Endothelial cell of umbilical vein (primary cell): Measurements from ENCODE around the gene SLF2. TPM values are rescaled to one million over a fixed set of nuclear protein-coding genes. Genes with fewer than 3 reads are reported as not detected.

Experiments used
- BruUV-seq: library from RNA; stranded (reverse); fragments of 400-500 nt; replicated peaks from 2 replicates; lab custom pipeline; 2021; lab: Mats Ljungman, UMichigan
- CTCF ChIA-PET: fragments of 300-600, 350-600 bp; sonication (Branson Sonifier 250); formaldehyde crosslinking; loops from one replicate; lab custom pipeline; 2021; ENCODE audit warnings: antibody characterized with exemption, inconsistent platforms; lab: Charles Lee
- POLR2A ChIA-PET: fragments of 300-600, 350-600 bp; sonication (Branson Sonifier 250); formaldehyde crosslinking; loops from one replicate; lab custom pipeline; 2021; ENCODE audit warnings: antibody characterized with exemption, inconsistent platforms; lab: Charles Lee
- DNase-seq: peaks from one replicate; pipeline ENCODE4 v3.0.0-alpha.2; 2011; ENCODE audit warnings: low read depth, low spot score
- FAIRE-seq: peaks from 2 replicates; lab custom pipeline; 2011; peaks lifted over from hg19 to GRCh38; lab: Jason Lieb, UNC
- H2AFZ ChIP-seq: 2 replicates; pipeline ENCODE4 v1.6.0; 2012; ENCODE audit warnings: low read depth, low read length, control low read depth, inconsistent platforms
- H3K27ac ChIP-seq: 2 replicates; pipeline ENCODE4 v1.5.1; 2011; ENCODE audit warnings: low read depth, mild to moderate bottlenecking, control low read depth, low read length, moderate library complexity; ENCODE audit not compliant: insufficient read depth
- H3K27me3 ChIP-seq, 2 experiments: 2 replicates each; pipeline versions ENCODE4 v1.6.0 to v1.6.1; 2011; ENCODE audit warnings: low read length in 2 of 2, mixed read lengths in 1 of 2; ENCODE audit not compliant: control insufficient read depth in 2 of 2, insufficient read depth in 2 of 2
- H3K36me3 ChIP-seq, 2 experiments: 2 replicates in 1 of 2; 3 replicates in 1 of 2; pipeline ENCODE4 v1.5.1; 2011; ENCODE audit warnings: low read length in 2 of 2, mild to moderate bottlenecking in 1 of 2, moderate library complexity in 1 of 2; ENCODE audit not compliant: control insufficient read depth in 2 of 2, insufficient read depth in 2 of 2; ENCODE audit errors: extremely low read depth in 1 of 2
- H3K4me1 ChIP-seq: 3 replicates; pipeline ENCODE4 v1.5.1; 2011; ENCODE audit warnings: mild to moderate bottlenecking, low read length; ENCODE audit not compliant: control insufficient read depth, insufficient read depth; ENCODE audit errors: extremely low read depth
- H3K4me2 ChIP-seq: 2 replicates; pipeline ENCODE4 v1.6.1; 2011; ENCODE audit warnings: low read length, control low read depth, mixed read lengths; ENCODE audit not compliant: insufficient read depth
- H3K4me3 ChIP-seq, 3 experiments: fragments of 200-600 bp in 1 of 3; sonication (generic), shearing (Covaris generic) in 1 of 3; replicated peaks in 1 of 3; 2 replicates each; pipeline ENCODE4 v1.5.1; 2011 to 2016; ENCODE audit warnings: control low read depth in 3 of 3, low read length in 3 of 3, mild to moderate bottlenecking in 2 of 3, inconsistent platforms in 1 of 3, low read depth in 1 of 3, moderate library complexity in 1 of 3; ENCODE audit not compliant: insufficient read depth in 1 of 3
- H3K79me2 ChIP-seq: 2 replicates; pipeline ENCODE4 v1.6.0; 2012; ENCODE audit warnings: low read length, inconsistent platforms; ENCODE audit not compliant: control insufficient read depth, insufficient read depth
- H3K9ac ChIP-seq: replicated peaks from 2 replicates; pipeline ENCODE3; 2011; ENCODE audit warnings: low read length, control low read depth; ENCODE audit not compliant: insufficient read depth; ENCODE audit errors: extremely low read depth
- H3K9me1 ChIP-seq: replicated peaks from 3 replicates; pipeline ENCODE4 v1.6.0; 2011; ENCODE audit warnings: mild to moderate bottlenecking, low read length; ENCODE audit not compliant: control insufficient read depth, insufficient read depth; ENCODE audit errors: extremely low read depth
- H3K9me3 ChIP-seq: replicated peaks from 2 replicates; pipeline ENCODE4 v1.5.1; 2012; ENCODE audit warnings: low read length, inconsistent platforms; ENCODE audit not compliant: control insufficient read depth, insufficient read depth
- H4K20me1 ChIP-seq: replicated peaks from 2 replicates; pipeline ENCODE3; 2011; ENCODE audit warnings: mild to moderate bottlenecking, low read length; ENCODE audit not compliant: control insufficient read depth, insufficient read depth; ENCODE audit errors: extremely low read depth
- EZH2 ChIP-seq: IDR thresholded peaks from 2 replicates; pipeline ENCODE4 v1.6.1; 2012; ENCODE audit warnings: borderline replicate concordance, low read depth, mild to moderate bottlenecking, moderate library complexity, low read length, inconsistent platforms; ENCODE audit not compliant: severe bottlenecking
- FOS ChIP-seq: IDR thresholded peaks from 2 replicates; pipeline ENCODE4 v1.6.1; 2011; ENCODE audit warnings: mild to moderate bottlenecking, low read length, moderate library complexity, borderline replicate concordance; ENCODE audit not compliant: insufficient read depth
- GATA2 ChIP-seq: IDR thresholded peaks from 2 replicates; pipeline ENCODE4 v1.7.0; 2011; ENCODE audit warnings: low read depth, mild to moderate bottlenecking, moderate library complexity, mixed read lengths, low read length; ENCODE audit not compliant: insufficient read length, insufficient read depth
- JUN ChIP-seq: IDR thresholded peaks from 2 replicates; pipeline ENCODE4 v1.6.1; 2011; ENCODE audit warnings: borderline replicate concordance, low read depth; ENCODE audit not compliant: insufficient read length, insufficient read depth
- MAX ChIP-seq: IDR thresholded peaks from 2 replicates; pipeline ENCODE4 v1.6.1; 2011; ENCODE audit not compliant: insufficient read depth, insufficient read length
- MYC ChIP-seq: IDR thresholded peaks from one replicate; pipeline ENCODE4 v1.6.1; 2011; ENCODE audit warnings: mild to moderate bottlenecking, low read depth, low read length
- POLR2A ChIP-seq: IDR thresholded peaks from 2 replicates; pipeline ENCODE4 v1.6.1; 2012; ENCODE audit warnings: low read depth, mild to moderate bottlenecking, control low read depth, low read length
- POLR2AphosphoS5 ChIP-seq: IDR thresholded peaks from 2 replicates; pipeline ENCODE4 v1.6.1; 2012; ENCODE audit warnings: low read depth, mild to moderate bottlenecking, control low read depth, low read length, moderate library complexity; ENCODE audit not compliant: insufficient read depth
- dilution Hi-C: fragments of 300-500 bp; cut with MboI; formaldehyde crosslinking; loops from one replicate; pipeline ENCODE4 v1.15.0; 2019; ENCODE audit warnings: low sequenced_read_pairs; ENCODE audit not compliant: extremely low pct_ligation_motif_present
- intact Hi-C: fragments of 100-400 bp; cut with micrococcal nuclease; formaldehyde crosslinking; loops from one replicate; pipeline ENCODE4 v1.10.0; 2022
- polyA plus RNA-seq, 4 experiments: library from polyadenylated mRNA; depleted of rRNA in 3 of 4; stranded (reverse) in 3 of 4; unstranded in 1 of 4; fragments of >200 nt; gene quantifications; 2 replicates each; pipeline versions ENCODE4 v1.2.1 to v1.2.3, GENCODE V29; 2011 to 2012; ENCODE audit warnings: missing spikeins in 1 of 4
- total RNA-seq: library from RNA; stranded (reverse); gene quantifications from 2 replicates; pipeline ENCODE4 v1.2.3, GENCODE V29; 2021
- TF ChIP-seq, protein P1 (sequence below), 2 donors: IDR thresholded peaks; 1 replicate in 1 of 2; 2 replicates in 1 of 2; pipeline ENCODE4 v1.5.1; 2011; ENCODE audit warnings: low read length in 2 of 2, mild to moderate bottlenecking in 2 of 2, moderate library complexity in 2 of 2, control low read depth in 1 of 2, inconsistent platforms in 1 of 2, low read depth in 1 of 2; ENCODE audit not compliant: insufficient read depth in 1 of 2; ENCODE audit errors: extremely low read depth in 1 of 2

Gene SLF2
- total and polyA plus RNA-seq, 2 donors (not counting 3 experiments of a cell fraction or from before 2014, with no cell fraction given) = 7.5 to 35.5 TPM

DNA sequence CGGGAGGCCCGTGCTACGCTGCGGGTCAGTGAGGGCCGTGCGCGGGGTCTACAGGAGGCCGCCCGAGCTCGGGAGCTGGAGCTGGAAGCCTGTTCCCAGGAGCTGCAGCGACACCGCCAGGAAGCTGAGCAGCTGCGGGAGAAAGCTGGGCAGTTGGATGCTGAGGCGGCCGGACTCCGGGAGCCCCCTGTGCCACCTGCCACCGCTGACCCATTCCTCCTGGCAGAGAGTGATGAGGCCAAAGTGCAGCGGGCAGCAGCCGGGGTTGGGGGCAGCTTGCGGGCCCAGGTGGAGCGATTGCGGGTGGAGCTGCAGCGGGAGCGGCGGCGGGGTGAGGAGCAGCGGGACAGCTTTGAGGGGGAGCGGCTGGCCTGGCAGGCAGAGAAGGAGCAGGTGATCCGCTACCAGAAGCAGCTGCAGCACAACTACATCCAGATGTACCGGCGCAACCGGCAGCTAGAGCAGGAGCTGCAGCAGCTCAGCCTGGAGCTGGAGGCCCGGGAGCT lies 93.9 kb downstream of the SLF2 start:
- no peaks in the 10 kb centered on the region for H4K20me1 ChIP-seq
- no peak for FAIRE-seq

More for the DNA sequence above, 93.9 kb downstream of the SLF2 start:
- H3K9ac ChIP-seq = no peak overlapping the region
- no peaks in the 10 kb centered on the region for H3K27me3 ChIP-seq
- CTCF ChIA-PET = interaction anchor here (1.0 to 8.8 kb wide), 4 partner anchors 10 to 444 kb away, joined by 3 to 92 read pairs (median 4); no protein-coding TSS in a partner anchor
- no peak overlapping the region for H2AFZ ChIP-seq
- no peaks in the 10 kb centered on the region for H3K9me1 ChIP-seq
- H3K27ac ChIP-seq = no peak overlapping the region
- H3K36me3 ChIP-seq = peaks cover 15 to 33% of the 10 kb centered on the region in 2 experiments
- H3K4me3 ChIP-seq = no peak overlapping the region
- BruUV-seq = no TSS peak
- POLR2A ChIA-PET = no interaction called here
- DNase-seq = no peak
- H3K9me3 ChIP-seq = no peaks in the 10 kb centered on the region
- H3K4me1 ChIP-seq = peaks cover 6% of the 10 kb centered on the region
- intact Hi-C loops = no loop called here
- no peak for TF ChIP-seq MYC
- TF ChIP-seq JUN = no peak
- TF ChIP-seq, protein P1, sequence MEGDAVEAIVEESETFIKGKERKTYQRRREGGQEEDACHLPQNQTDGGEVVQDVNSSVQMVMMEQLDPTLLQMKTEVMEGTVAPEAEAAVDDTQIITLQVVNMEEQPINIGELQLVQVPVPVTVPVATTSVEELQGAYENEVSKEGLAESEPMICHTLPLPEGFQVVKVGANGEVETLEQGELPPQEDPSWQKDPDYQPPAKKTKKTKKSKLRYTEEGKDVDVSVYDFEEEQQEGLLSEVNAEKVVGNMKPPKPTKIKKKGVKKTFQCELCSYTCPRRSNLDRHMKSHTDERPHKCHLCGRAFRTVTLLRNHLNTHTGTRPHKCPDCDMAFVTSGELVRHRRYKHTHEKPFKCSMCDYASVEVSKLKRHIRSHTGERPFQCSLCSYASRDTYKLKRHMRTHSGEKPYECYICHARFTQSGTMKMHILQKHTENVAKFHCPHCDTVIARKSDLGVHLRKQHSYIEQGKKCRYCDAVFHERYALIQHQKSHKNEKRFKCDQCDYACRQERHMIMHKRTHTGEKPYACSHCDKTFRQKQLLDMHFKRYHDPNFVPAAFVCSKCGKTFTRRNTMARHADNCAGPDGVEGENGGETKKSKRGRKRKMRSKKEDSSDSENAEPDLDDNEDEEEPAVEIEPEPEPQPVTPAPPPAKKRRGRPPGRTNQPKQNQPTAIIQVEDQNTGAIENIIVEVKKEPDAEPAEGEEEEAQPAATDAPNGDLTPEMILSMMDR (IDR thresholded peaks at IDR 0.05; ENCODE audit: extremely low read depth in 1 of 2, insufficient read depth in 1 of 2, low read depth in 1 of 2, low read length in 2 of 2) = no peak
- no peak for TF ChIP-seq GATA2
- TF ChIP-seq POLR2A = no peak
- no peak for TF ChIP-seq POLR2AphosphoS5
- no peak for TF ChIP-seq MAX
- no peak for TF ChIP-seq EZH2
- no peak for TF ChIP-seq FOS
- dilution Hi-C loops = no loop called here
- peaks cover 19% of the 10 kb centered on the region for H3K79me2 ChIP-seq
- no peak overlapping the region for H3K4me2 ChIP-seq
